GM13977 (cell line): ENCODE results near the gene VPREB1.

Experiments used
- DNase-seq: peaks from one replicate; pipeline ENCODE4 v3.0.0; 2012; ENCODE audit warnings: low spot score
- in situ Hi-C: fragments of 300-500 bp; cut with MboI; formaldehyde crosslinking; loops from one replicate; pipeline ENCODE4 v1.12.0; 2022; ENCODE audit warnings: low sequenced_read_pairs, low pct_unique_long_range_greater_than_20kb, mixed read lengths, inconsistent platforms; ENCODE audit not compliant: unreplicated experiment
- TF ChIP-seq, protein P1 (sequence below): IDR thresholded peaks from 2 replicates; pipeline ENCODE4 v1.5.1; 2012; ENCODE audit warnings: mild to moderate bottlenecking, control low read depth; ENCODE audit not compliant: insufficient read depth; ENCODE audit errors: extremely low read depth, missing control alignments

Gene VPREB1, protein sequence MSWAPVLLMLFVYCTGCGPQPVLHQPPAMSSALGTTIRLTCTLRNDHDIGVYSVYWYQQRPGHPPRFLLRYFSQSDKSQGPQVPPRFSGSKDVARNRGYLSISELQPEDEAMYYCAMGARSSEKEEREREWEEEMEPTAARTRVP

DNA sequence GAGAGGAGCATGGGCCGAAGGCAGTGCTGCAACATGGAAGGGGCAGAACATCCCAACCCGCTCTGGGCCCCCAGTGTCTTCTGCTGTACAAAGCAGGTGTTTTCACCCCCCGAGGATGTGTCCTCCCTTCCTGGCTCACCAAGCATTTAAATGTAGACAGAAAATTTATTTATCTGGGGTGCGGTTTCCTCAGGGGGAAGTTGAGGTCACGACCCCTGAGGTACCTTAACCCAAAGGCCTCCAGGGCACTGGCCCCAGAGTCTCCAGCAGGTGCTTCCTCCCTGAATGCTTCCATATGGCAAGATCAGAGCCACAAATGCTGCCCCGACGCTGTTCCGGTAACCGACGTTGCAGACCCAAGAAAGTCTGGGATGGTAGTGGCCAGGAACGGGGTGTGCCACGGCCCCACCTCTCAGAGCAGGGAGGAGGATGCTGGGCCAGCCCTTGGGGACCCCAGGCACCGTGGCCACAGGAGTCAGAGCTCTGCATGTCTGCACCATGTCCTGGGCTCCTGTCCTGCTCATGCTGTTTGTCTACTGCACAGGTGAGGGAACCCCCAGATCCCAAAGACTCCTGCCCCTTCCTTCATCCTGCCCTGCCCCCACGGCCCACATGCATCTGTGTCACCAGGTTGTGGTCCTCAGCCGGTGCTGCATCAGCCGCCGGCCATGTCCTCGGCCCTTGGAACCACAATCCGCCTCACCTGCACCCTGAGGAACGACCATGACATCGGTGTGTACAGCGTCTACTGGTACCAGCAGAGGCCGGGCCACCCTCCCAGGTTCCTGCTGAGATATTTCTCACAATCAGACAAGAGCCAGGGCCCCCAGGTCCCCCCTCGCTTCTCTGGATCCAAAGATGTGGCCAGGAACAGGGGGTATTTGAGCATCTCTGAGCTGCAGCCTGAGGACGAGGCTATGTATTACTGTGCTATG lies at the start of gene VPREB1:
Gene VPREB1 (plus strand): TSS at position 471 of the 935 bp plus-strand sequence. CDS start 28 bp downstream, at position 499.
- in situ Hi-C loops = no loop called here
- no peak for DNase-seq
- TF ChIP-seq, protein P1, sequence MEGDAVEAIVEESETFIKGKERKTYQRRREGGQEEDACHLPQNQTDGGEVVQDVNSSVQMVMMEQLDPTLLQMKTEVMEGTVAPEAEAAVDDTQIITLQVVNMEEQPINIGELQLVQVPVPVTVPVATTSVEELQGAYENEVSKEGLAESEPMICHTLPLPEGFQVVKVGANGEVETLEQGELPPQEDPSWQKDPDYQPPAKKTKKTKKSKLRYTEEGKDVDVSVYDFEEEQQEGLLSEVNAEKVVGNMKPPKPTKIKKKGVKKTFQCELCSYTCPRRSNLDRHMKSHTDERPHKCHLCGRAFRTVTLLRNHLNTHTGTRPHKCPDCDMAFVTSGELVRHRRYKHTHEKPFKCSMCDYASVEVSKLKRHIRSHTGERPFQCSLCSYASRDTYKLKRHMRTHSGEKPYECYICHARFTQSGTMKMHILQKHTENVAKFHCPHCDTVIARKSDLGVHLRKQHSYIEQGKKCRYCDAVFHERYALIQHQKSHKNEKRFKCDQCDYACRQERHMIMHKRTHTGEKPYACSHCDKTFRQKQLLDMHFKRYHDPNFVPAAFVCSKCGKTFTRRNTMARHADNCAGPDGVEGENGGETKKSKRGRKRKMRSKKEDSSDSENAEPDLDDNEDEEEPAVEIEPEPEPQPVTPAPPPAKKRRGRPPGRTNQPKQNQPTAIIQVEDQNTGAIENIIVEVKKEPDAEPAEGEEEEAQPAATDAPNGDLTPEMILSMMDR = no peak

DNA sequence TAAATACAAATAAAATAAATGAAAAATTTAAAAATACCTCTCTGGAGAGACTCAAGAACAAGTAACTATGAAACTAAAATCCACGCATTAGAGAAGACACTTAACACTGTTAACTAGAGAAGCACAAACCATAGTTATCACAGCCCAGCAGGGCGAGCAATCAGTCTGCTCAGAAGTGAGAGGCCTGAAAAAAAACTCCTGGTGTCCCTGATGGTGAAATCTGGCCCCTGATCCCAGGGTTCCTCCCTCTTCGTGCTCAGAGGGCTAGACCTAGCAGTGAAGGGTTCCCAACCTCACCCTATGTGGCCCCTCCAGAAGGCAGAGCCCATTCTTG lies 49.7 kb upstream of the VPREB1 start:
- in situ Hi-C loops = no loop called here
- no peak for DNase-seq

DNA sequence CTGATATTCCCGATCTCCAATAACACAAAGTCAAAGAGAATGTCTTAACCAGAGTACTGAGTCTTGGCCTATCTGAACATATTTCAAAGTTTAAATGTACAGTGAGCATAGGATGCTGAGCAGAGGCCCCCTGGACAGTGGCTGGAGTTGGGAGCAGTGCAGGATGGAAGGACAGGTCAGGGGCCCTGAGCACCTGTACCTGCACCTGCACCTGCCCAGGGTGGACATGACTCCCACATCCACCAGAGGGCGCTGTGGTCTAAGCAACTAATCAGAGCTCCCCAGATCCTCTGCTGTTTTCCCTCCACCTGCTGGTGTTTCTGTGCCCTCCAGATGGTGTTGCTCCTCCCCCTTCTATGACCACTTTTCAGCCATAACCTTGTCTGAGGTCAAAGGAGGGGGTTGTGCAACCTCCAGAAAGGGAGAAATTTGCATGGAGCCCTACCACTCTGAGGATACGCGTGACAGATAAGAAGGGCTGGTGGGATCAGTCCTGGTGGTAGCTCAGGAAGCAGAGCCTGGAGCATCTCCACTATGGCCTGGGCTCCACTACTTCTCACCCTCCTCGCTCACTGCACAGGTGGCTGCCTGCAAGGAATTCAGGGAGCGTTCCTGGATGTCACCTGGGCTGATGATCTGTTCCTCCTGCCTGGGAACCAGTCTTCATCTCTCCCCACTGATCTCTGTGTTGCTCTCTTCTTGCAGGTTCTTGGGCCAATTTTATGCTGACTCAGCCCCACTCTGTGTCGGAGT lies 49.1 kb upstream of the VPREB1 start:
- in situ Hi-C loops = no loop called here
- TF ChIP-seq, protein P1 = peak; percentile 98
- DNase-seq = peak; percentile 89

More for the DNA sequence above, 49.7 kb upstream of the VPREB1 start:
- TF ChIP-seq, protein P1 = no peak

DNA sequence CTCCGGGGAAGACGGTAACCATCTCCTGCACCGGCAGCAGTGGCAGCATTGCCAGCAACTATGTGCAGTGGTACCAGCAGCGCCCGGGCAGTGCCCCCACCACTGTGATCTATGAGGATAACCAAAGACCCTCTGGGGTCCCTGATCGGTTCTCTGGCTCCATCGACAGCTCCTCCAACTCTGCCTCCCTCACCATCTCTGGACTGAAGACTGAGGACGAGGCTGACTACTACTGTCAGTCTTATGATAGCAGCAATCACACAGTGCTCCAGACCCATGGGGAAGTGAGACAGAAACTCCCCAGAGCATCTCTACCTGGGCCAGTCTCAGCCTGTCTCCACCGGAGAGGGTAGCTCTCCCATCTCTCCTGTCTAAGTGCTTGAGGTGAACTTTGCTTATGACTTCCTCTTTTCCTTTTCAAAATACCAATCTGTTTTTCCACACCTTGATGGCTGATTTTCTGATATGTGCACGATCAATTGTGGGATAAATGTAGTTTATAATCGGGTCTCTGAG lies 48.5 kb upstream of the VPREB1 start:
- TF ChIP-seq, protein P1 = no peak
- in situ Hi-C loops = no loop called here
- DNase-seq = peak; percentile 76

DNA sequence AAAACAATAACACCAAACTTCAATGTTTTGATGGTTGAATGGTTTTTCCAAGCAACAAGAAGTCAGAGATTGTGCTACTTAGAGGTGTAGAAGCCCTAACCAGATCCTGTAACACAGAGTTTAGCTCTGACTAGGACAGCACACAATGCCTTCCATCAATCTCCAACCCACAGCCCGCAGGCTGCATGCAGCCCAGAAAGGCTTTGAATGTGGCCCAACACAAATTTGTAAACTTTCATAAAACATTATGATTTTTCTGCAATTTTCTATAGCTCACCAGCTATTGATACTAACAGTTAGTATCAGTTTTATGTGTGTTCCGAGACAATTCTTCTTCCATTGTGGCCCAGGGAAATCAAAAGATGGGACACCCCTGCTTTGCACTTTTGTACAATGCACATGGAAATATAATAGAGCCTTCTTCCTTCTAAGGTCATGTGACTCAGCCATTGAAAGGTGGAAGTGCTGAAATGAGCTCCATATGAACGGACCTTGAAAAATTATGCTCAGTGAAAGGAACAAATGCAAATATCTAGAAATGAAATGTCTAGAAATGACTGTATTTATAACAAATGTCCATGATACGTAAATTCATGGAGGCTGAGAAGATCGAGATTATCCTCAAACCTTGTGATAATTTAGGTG lies 47.6 kb upstream of the VPREB1 start:
- TF ChIP-seq, protein P1 = no peak
- in situ Hi-C loops = no loop called here
- DNase-seq = no peak

DNA sequence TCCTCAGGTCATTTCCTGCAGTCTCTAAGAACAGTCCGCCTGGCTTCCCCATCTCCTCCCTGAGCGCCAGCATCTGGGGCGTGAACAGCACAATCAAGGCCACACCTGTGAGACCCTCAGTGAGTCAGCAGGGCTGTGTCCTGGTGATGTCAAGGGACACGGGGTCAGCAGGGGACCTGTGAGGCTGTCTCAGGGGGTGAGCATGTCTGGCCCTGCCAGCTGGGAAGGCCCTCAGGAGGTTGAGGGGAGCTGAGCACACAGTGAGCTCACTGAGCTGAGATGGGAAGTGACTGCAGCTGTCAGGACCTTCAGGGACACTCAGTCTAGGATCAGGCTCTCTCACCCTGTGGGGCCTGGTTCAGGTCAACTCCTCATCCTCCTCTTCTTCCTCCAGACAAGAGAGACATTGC lies 46.6 kb upstream of the VPREB1 start:
- in situ Hi-C loops = no loop called here
- TF ChIP-seq, protein P1 = no peak
- DNase-seq = no peak
